GM10847 (cell line): ENCODE results near the gene CIAO2B.

Experiments used
- POLR2A ChIP-seq: IDR thresholded peaks from 2 replicates; pipeline ENCODE4 v1.6.1; 2011; ENCODE audit not compliant: insufficient read length; ENCODE audit errors: extremely low read depth

CIAO2B gene

DNA sequence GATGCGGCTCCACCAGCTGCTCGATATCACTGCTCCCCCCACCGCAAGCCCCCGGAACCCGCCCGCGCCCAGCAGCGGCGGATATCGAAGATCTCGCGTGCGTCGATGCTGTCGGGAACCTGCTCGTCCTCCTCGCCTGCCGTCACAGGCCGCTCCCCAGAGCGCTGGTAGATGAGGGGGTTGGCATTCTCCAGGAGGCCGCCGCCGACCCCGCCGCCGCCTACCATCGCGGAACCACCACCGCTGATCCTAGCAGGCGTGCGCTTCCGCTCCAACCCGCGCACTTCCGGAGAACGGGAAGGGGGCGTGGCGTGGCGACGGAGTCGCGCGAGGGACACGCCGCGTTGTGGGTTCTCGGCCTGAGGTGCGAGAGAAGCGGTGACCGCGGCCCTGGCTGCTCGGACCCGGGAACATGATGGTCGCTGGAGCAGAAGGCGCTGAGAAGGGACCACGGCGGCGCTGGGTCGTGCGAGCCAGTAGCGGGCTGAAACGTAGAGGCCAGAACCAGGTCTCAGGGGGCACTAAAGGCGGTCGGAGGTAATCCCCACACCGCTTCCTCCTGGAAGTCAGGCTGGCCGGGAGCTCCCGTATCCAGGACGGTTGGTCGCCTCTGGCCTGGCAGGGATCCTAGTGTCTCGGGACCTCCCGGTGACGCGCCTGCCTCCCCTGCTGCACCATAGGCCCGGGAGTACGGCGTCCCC is at the start of gene CIAO2B:
CIAO2B (minus strand) TSS at position 265 of the 701 bp plus-strand sequence; CDS start at position 227, 38 bp downstream.
- peak; percentile 88 for TF ChIP-seq POLR2A

DNA sequence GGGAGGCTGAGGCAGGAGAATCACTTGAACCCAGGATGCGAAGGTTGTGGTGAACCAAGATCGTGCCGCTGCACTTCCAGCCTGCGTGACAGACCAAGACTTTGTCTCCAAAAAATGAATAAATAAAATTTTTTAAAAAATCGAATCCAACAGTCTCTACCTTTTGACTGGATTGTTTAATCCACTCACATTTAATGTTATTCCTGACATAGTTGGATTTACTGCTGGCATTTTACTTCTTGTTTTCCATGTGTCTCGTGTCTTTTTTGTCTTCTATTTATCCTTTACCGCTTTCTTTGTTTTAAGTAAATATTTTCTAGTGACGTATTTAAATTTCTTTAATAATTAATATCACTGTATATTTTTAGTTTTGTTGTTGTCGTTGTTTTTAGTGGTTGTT is 48.8 kb upstream of the CIAO2B start:
- TF ChIP-seq POLR2A: no peak

DNA sequence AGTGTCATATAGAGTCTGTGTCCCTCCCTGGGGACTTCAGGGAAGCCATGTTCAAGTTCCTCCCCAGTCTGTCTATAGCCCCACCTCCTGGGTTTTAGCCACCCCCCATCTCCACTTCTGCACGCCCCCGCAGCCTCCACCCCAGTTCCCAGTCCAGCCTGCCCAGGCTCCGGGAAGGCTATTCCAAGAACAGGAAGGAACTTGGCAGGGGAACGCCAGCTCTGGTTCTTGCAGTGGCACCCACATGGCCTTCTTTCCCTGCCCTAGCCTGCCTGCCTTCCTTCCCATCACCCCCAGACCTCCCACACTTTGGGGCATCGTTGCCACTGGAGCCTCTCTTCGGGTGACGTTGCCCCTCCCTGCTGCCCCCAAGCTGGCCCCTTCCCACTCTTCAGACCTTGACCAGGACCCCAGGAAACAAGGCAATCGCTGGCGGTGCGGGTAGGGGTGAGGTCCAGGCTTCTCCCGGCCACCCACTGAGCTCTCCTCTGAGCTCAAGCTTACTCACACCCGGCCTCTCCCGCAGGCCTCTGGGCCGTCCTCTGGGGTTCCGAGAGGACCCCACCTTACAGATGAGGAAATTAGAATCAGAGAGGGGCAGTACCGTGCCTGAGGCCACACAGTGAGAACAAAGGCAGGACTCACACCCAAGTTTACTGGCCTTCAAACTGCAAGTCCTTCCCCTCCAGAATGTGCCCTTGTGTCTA is 45.0 kb upstream of the CIAO2B start:
- TF ChIP-seq POLR2A: no peak

DNA sequence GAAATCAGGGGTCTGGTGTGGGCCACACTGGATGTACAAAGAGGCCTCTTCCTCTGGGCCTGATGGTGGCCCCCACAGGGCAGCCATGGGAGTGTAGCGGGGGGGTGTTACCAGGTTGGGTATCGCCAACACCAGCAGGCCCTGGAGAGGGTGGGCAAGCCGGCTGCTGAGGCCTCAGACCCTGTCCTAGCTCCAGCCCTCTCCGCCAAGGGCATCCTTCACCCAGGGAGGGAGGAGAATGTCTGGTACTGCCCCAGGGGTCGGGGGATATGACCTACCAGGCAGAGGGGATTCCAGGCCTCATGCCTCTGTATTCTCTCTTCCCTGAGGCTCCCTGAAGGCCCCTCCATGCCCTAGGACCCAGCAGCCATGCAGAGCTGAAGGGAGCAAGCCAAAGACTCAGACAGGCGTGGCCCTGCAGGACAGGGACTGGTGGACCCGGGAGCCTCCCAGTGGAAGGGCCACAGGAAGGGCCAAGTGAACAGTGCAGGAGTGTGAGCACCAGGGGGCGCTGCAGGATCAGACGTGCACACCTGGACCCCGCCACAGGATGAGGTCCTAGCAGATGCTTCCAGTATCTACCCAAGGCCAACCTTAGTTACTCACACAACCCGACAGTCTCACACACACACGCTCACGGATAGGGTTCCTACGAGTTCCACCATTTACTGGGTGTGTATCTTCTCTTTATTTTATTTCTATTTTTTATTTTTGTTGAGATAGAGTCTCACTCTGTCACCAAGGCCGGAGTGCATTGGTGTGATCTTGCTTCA is 43.3 kb upstream of the CIAO2B start:
- no peak for TF ChIP-seq POLR2A

DNA sequence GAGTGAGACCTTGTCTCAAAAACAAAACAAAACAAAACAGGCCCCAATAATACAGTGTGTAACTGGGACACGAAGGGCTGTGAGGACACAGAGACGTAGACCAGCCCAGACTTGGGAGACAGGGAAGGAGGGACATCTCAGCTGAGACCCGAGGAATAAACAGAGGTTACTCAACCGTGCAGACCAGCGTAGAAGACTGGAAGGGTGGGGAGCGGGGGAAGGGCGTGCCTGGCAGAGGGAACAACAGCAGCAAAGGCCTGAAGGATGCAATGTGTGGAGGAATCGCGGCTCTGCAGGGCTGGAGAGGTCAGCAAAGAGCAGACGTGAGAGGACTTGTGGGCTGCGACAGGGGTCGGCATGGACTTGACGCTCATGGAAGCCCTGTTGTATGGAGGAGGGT is 42.5 kb upstream of the CIAO2B start:
- TF ChIP-seq POLR2A: no peak

DNA sequence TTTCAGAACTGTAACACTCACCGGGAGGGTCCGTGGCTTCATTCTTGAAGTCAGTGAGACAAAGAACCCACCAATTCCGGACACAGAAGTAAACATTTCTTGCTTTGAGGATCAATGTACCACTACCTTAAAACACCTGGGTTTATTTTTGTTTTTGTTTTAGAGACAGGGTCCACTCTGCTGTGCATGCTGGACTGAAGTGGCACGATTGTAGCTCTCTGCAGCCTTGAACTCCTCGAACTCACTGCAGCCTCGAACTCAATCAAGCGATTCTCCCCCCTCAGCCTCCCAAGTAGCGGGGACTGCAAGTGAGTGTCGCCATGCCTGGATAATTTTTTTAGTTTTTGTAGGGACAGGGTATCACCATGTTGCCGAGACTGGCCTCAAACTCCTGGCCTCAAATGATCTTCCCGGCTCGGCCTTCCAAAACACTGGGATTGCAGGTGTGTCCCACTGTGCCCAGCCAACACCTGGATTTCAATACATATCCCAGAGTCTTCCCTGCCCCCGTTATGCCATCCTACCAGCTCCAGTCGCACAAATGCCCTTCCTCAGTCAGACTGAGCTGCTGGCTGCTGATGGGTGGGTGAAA is 41.2 kb upstream of the CIAO2B start:
- no peak for TF ChIP-seq POLR2A

DNA sequence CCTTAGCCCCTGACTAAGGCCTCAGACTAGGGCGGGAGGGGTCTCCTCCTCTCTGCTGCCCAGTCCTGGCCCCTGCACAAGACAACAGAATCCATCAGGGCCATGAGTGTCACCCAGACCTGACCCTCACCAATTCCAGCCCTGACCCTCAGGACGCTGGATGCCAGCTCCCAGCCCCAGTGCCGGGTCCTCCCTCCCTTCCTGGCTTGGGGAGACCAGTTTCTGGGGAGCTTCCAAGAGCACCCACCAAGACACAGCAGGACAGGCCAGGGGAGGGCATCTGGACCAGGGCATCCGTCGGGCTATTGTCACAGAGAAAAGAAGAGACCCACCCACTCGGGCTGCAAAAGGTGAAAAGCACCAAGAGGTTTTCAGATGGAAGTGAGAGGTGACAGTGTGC is 39.5 kb upstream of the CIAO2B start:
- TF ChIP-seq POLR2A: no peak

DNA sequence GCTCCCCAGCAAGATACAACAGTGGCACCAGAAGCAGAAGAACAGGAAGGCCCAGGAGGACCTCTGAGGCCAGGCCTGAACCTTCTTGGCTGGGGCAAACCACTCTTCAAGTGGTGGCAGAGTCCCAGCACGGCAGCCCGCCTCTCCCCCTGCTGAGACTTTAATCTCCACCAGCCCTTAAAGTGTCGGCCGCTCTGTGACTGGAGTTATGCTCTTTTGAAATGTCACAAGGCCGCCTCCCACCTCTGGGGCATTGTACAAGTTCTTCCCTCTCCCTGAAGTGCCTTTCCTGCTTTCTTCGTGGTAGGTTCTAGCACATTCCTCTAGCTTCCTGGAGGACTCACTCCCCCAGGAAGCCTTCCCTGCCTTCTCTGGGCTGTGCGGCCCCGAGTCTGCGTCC is 38.8 kb upstream of the CIAO2B start:
- no peak for TF ChIP-seq POLR2A

DNA sequence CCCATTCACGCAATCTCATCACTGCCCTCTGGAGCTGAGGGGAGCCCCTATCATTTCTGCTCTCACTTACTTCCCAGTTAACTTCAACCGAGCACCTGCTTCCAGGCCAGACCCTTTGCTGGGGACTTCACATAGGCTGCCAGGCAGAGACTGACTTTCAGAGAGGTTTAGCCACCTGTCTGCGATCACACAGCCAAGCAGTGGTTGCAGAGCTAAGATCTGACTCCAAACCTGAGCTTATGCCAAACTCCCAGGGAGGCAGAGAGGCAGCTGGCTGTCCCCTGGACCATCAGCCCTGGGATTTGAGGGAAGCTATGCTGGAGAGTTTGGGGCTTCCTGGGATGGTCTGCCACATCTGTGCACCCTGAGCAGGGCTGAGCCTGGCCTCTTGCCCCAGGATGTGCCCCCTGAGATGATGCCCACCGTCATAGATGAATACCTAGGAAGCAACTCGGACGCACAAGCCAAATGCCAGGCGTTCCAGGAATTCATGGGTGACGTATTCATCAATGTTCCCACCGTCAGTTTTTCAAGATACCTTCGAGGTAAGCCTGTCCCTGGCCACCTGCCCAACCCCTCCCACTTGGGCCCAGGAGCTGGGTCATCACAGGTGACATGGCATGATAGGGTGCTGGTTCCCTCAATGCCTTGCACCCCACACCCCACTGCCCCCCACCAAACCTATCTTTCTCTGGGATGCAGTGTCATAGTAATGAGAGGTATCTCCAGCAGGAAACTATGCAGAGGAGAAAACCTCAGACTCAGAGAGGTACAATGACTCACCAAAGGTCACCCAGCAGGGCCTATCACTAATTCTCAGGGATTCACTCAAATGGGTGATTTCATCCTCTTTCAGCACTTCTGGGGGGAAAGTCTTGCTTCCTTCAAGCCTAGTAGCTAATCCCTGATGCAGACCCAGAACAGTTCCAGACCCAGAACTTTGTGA is 36.8 kb upstream of the CIAO2B start:
- no peak for TF ChIP-seq POLR2A

DNA sequence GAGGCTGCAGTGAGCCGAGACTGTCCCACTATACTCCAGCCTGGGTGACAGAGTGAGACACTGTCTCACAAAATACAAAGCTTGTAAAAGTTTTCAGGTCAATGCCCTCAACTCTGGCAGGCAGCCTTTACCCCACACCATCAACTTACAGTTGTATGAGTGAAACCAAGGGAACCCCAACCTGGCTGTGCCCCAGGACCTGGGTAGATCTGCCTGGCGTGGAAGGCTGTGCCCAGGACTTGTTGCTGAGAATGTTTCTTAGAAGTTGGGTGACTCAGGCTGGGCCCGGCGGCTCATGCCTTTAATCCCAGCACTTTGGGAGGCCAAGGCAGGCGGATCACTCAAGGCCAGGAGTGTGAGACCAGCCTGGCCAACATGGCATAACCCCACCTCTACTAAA is 34.6 kb upstream of the CIAO2B start:
- TF ChIP-seq POLR2A: no peak

DNA sequence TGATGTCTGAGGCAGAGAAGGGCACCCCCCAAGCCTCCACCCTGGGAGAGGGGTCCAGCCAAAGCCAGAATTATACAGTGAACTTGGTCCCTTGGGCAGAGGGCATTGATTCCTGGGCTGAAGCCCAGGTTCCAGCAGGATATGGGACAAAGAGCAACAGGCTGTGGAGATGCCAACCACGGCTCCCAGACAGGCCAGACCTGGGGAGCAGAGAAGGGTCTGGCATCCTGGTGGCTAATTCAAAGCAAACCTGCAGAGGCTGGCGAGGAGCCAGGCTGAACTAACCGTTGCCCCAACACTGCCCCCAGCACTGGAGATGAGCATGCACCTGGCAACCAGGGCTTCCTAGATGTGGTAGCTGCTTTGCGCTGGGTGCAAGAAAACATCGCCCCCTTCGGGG is 29.8 kb upstream of the CIAO2B start:
- no peak for TF ChIP-seq POLR2A

DNA sequence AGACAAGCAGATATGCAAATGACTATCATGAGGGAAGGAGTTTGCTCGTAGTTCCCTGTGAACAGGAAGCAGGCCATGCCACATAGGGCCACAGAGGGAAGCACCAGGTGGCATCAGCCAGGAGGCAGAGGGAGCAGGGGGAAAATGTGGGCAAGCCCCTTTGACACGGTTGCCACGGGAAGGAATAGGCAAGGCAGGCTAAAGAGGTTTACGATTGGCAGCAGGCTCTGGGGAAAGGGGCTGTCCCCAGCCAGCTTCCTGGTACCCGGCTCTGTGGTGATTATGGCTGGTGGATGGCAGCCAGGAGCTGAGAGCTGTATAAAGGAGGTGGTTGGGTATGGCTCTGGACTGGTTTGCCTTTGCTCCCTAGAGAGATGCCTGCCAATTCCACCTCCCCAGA is 27.7 kb upstream of the CIAO2B start:
- no peak for TF ChIP-seq POLR2A

DNA sequence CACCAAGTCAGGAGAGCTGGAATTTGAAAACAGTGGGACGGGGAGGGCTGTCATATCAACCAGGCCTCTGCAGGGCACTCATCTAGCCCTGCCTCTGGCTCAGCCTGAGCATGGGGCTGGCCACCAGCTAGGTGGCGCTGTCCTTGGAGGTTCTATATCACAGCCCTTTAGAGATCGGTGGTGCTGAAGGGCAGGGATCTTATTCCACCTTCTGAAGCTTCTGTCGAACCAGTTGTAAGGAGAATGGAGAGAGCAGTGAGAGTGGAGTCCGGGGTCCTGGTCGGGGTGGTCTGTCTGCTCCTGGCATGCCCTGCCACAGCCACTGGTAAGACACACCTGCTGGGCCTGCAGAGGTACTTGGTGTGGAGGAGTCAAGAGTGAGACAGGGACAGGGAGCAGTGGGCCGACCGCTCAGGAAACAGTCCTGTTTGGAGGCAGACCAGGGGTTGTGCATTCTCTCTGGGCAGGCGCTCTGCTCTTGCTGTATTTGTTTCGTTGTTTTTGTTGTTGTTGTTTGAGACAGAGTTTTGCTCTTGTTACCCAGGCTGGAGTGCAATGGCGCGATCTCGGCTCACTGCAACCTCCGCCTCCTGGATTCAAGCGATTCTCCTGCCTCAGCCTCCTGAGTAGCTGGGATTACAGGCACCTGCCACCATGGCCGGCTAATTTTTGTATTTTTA is 27.0 kb upstream of the CIAO2B start, which contains the start of gene CES3:
CES3 (plus strand) TSS at position 202 of the 680 bp plus-strand sequence; CDS start at position 244, 42 bp downstream.
- no peak for TF ChIP-seq POLR2A

DNA sequence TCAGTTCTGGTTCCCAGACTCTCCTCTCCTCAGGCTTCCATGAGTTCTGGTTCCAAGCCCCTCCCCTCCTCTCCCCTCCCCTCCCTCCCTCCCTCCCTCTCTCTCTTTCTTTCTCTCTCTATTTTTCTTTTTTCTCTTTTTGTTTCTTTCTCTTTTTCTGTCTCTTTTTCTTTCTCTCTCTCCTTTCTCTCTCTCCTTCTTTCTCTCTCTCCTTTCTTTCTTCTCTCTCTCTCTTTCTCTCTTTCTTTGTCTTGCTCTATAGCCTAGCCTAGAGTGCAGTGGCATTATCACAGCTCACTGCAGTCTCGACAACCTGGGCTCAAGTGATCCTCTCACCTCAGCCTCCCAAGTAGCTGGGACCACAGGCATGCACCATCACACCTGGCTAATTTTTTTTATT is 26.1 kb upstream of the CIAO2B start:
- no peak for TF ChIP-seq POLR2A
